Measurements from ENCODE around the gene OR51V1. TPM values are rescaled to one million over a fixed set of nuclear protein-coding genes. Genes with fewer than 3 reads are reported as not detected.

The OR51V1 gene
- total RNA-seq, 1 donor from 2014 or later: not detected

DNA sequence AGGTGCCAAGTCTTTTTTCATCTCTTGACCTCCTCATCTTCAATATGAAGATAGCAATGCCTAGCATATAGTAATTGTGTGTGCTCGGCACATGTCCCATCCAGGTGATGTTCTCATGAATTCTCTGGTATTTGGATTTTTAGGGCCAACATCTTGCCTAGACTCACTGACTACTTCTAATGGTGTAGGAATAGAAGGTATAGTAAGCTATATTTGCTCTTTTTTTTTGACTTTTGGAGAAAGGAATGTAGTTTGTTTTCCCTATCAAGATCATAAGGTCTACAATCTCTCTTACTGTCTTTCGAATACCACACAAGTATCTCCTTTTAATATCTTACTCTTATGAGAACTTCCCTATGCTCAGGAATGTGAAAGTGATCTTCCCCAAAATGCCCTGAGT, 30.6 kb upstream of the OR51V1 start:
- Mint-ChIP-seq H3K9me3 (ENCODE audit: unreplicated experiment) (no peaks in the 10 kb centered on the region), H3K4me1 (ENCODE audit: unreplicated experiment) (no peaks in the 10 kb centered on the region), H3K4me3 (ENCODE audit: unreplicated experiment) (no peak overlapping the region), H3K36me3 (ENCODE audit: low read depth, unreplicated experiment) (no peaks in the 10 kb centered on the region), H3K27me3 (ENCODE audit: unreplicated experiment) (no peaks in the 10 kb centered on the region), H3K27ac (ENCODE audit: unreplicated experiment) (no peak overlapping the region)
- TF ChIP-seq, protein P1, sequence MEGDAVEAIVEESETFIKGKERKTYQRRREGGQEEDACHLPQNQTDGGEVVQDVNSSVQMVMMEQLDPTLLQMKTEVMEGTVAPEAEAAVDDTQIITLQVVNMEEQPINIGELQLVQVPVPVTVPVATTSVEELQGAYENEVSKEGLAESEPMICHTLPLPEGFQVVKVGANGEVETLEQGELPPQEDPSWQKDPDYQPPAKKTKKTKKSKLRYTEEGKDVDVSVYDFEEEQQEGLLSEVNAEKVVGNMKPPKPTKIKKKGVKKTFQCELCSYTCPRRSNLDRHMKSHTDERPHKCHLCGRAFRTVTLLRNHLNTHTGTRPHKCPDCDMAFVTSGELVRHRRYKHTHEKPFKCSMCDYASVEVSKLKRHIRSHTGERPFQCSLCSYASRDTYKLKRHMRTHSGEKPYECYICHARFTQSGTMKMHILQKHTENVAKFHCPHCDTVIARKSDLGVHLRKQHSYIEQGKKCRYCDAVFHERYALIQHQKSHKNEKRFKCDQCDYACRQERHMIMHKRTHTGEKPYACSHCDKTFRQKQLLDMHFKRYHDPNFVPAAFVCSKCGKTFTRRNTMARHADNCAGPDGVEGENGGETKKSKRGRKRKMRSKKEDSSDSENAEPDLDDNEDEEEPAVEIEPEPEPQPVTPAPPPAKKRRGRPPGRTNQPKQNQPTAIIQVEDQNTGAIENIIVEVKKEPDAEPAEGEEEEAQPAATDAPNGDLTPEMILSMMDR (IDR thresholded peaks at IDR 0.05; ENCODE audit: unreplicated experiment): no peak
- DNase-seq (ENCODE audit: low spot score): no peak

DNA sequence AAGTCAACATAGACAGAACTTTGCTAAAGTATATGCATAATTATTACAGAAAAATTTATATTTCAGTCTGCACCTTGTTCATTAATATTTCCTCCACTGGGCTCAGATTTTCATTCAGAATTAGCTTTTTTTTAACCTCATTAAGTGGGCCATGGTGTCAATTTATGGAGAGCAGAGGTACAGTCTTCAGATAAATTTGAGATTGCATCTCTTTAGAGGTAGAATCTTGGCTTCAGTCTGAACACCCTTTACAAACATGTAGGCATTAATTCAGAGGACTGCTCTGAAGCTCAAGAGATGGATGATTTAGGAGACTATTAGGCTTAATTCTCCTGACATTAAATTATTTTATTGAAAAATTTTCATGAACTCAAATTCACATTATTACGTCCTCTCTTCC, 29.8 kb upstream of the OR51V1 start:
- TF ChIP-seq, protein P1 (IDR thresholded peaks at IDR 0.05; ENCODE audit: unreplicated experiment): no peak
- H3K4me3 Mint-ChIP-seq (ENCODE audit: unreplicated experiment): no peak overlapping the region
- no peaks in the 10 kb centered on the region for H3K9me3 Mint-ChIP-seq (ENCODE audit: unreplicated experiment)

DNA sequence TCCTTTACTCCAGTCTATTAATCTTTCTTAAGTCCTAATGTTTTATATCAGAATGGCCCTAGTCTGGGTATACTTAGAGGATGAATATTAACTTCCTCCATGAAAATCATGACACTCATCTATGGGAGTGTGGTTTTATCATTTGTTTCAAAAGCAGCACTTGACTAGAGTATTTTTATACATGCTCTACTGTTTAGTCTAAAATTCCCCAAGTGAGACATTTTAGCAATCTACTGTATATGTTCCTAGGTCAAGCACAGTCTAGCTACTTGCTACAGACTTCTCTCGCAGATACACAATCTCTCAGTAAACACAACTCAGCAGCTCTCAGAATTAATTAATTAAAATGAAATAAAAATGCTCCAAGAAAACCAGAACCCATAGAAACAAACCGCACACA, 29.3 kb upstream of the OR51V1 start:
- H3K4me1 Mint-ChIP-seq (ENCODE audit: unreplicated experiment): peaks cover 2% of the 10 kb centered on the region
- H3K36me3 Mint-ChIP-seq (ENCODE audit: low read depth, unreplicated experiment): no peaks in the 10 kb centered on the region
- no peak overlapping the region for H3K4me3 Mint-ChIP-seq (ENCODE audit: unreplicated experiment)

More for the DNA sequence above, 29.8 kb upstream of the OR51V1 start:
- no peaks in the 10 kb centered on the region for H3K4me1 Mint-ChIP-seq (ENCODE audit: unreplicated experiment)
- no peak overlapping the region for H3K27ac Mint-ChIP-seq (ENCODE audit: unreplicated experiment)
- H3K36me3 Mint-ChIP-seq (ENCODE audit: low read depth, unreplicated experiment): no peaks in the 10 kb centered on the region
- H3K27me3 Mint-ChIP-seq (ENCODE audit: unreplicated experiment): no peaks in the 10 kb centered on the region
- no peak for DNase-seq (ENCODE audit: low spot score)

DNA sequence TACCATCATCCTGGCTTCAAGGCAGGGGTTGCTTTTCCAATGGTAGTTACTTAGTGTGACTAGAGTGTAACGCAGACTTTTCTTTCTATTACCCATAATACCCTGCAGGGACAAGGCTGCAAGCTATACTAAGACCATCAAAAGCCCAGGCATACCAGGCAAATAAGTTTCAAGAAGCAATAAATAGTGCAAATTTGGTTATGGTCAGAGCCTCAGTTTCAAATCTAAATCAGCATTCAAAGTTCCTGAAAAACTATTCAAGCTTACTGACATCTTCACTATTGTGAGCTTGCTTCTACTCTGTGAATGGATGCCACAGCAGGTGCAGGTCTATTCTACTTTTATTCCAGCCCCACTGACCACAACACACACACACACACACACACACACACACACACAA, 28.9 kb upstream of the OR51V1 start:
- no peaks in the 10 kb centered on the region for H3K9me3 Mint-ChIP-seq (ENCODE audit: unreplicated experiment)
- H3K27me3 Mint-ChIP-seq (ENCODE audit: unreplicated experiment): no peaks in the 10 kb centered on the region
- no peak overlapping the region for H3K27ac Mint-ChIP-seq (ENCODE audit: unreplicated experiment)
- no peak for DNase-seq (ENCODE audit: low spot score)
- TF ChIP-seq, protein P1 (IDR thresholded peaks at IDR 0.05; ENCODE audit: unreplicated experiment): no peak
- H3K4me3 Mint-ChIP-seq (ENCODE audit: unreplicated experiment): no peak overlapping the region
- H3K36me3 Mint-ChIP-seq (ENCODE audit: low read depth, unreplicated experiment): no peaks in the 10 kb centered on the region
- H3K4me1 Mint-ChIP-seq (ENCODE audit: unreplicated experiment): peaks cover 7% of the 10 kb centered on the region

More for the DNA sequence above, 29.3 kb upstream of the OR51V1 start:
- Mint-ChIP-seq H3K9me3 (ENCODE audit: unreplicated experiment) (no peaks in the 10 kb centered on the region), H3K27me3 (ENCODE audit: unreplicated experiment) (no peaks in the 10 kb centered on the region), H3K27ac (ENCODE audit: unreplicated experiment) (no peak overlapping the region)
- TF ChIP-seq, protein P1 (IDR thresholded peaks at IDR 0.05; ENCODE audit: unreplicated experiment): no peak
- no peak for DNase-seq (ENCODE audit: low spot score)

DNA sequence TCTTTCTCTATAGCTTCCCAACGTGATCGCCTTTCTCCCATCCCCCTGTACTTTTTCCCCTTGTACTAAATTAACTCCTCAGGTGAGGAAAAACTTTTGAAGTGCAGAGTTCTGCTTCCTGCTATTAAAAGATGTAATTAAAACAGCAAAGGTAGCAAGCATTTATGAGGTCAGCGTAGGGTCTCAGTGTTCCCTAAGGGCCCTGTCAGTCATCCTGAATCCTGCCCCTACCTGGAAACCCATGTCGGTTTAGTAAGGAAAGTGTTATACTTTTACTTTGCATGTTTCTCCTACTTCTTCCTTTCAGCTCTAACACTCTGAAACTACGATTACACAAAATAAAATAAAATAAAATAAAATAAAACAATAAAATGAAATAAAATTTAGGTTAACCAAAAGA, 27.6 kb upstream of the OR51V1 start:
- Mint-ChIP-seq H3K4me1 (ENCODE audit: unreplicated experiment) (peaks cover 8% of the 10 kb centered on the region), H3K9me3 (ENCODE audit: unreplicated experiment) (no peaks in the 10 kb centered on the region), H3K27me3 (ENCODE audit: unreplicated experiment) (no peaks in the 10 kb centered on the region), H3K36me3 (ENCODE audit: low read depth, unreplicated experiment) (no peaks in the 10 kb centered on the region), H3K27ac (ENCODE audit: unreplicated experiment) (no peak overlapping the region), H3K4me3 (ENCODE audit: unreplicated experiment) (no peak overlapping the region)
- DNase-seq (ENCODE audit: low spot score): no peak
- TF ChIP-seq, protein P1 (IDR thresholded peaks at IDR 0.05; ENCODE audit: unreplicated experiment): no peak

All from endothelial cell (in vitro differentiated cells).